CD14-positive monocyte (primary cell): ENCODE results near the gene ENDOG. TPM values are rescaled to one million over a fixed set of nuclear protein-coding genes. Genes with fewer than 3 reads are reported as not detected.
A peak's percentile ranks its signal among the peaks of the same experiment; 100 is the strongest.

Source experiments
- DNase-seq, 3 donors: peaks; one replicate each; pipeline ENCODE4 v3.0.0-alpha.2; 2011 to 2022
- H2AFZ ChIP-seq: 2 replicates; pipeline ENCODE4 v1.6.0; 2012; ENCODE audit warnings: mild to moderate bottlenecking, low read depth, low read length, inconsistent platforms; ENCODE audit not compliant: insufficient read depth, poor library complexity, severe bottlenecking
- H3K27ac ChIP-seq, 2 donors: 1 replicate in 1 of 2; 2 replicates in 1 of 2; pipeline ENCODE4 v1.5.1; 2012 to 2013; ENCODE audit warnings: low read length in 2 of 2, control low read depth in 1 of 2, inconsistent platforms in 1 of 2, low read depth in 1 of 2, mild to moderate bottlenecking in 1 of 2
- H3K27me3 ChIP-seq, 2 donors: one replicate each; pipeline versions ENCODE4 v1.6.0 to v1.6.1; 2011 to 2013; ENCODE audit warnings: low read length in 2 of 2; ENCODE audit not compliant: control insufficient read depth in 2 of 2, insufficient read depth in 2 of 2
- H3K36me3 ChIP-seq, 2 donors: replicated peaks in 1 of 2; 1 replicate in 1 of 2; 2 replicates in 1 of 2; pipeline versions ENCODE4 v1.5.1 to v1.6.1; 2012 to 2013; ENCODE audit warnings: low read length in 2 of 2, control low read depth in 1 of 2, inconsistent platforms in 1 of 2, mild to moderate bottlenecking in 1 of 2; ENCODE audit not compliant: insufficient read depth in 2 of 2, control insufficient read depth in 1 of 2
- H3K4me1 ChIP-seq, 2 donors: 1 replicate in 1 of 2; 2 replicates in 1 of 2; pipeline versions ENCODE4 v1.5.1 to v1.6.1; 2012 to 2013; ENCODE audit warnings: low read length in 2 of 2, control low read depth in 1 of 2, inconsistent platforms in 1 of 2, mild to moderate bottlenecking in 1 of 2, moderate library complexity in 1 of 2; ENCODE audit not compliant: insufficient read depth in 2 of 2, control insufficient read depth in 1 of 2
- H3K4me2 ChIP-seq: replicated peaks from 2 replicates; pipeline ENCODE3; 2012; ENCODE audit warnings: low read length, moderate library complexity, mild to moderate bottlenecking; ENCODE audit not compliant: poor library complexity, severe bottlenecking; ENCODE audit errors: extremely low read depth
- H3K4me3 ChIP-seq, 3 experiments: fragments of 200-600 bp in 1 of 3; sonication (generic) in 1 of 3; replicated peaks in 1 of 3; 1 replicate in 2 of 3; 2 replicates in 1 of 3; pipeline ENCODE4 v1.5.1; 2011 to 2013; ENCODE audit warnings: low read length in 3 of 3, mild to moderate bottlenecking in 3 of 3, control low read depth in 2 of 3, low read depth in 2 of 3, inconsistent platforms in 1 of 3, moderate library complexity in 1 of 3
- H3K79me2 ChIP-seq: 2 replicates; pipeline ENCODE4 v1.6.0; 2012; ENCODE audit warnings: mild to moderate bottlenecking, control low read depth, inconsistent platforms, low read length, moderate library complexity; ENCODE audit not compliant: insufficient read depth
- H3K9ac ChIP-seq: 2 replicates; pipeline ENCODE4 v1.6.0; 2017; ENCODE audit warnings: low read length, mild to moderate bottlenecking; ENCODE audit not compliant: insufficient read depth, poor library complexity, severe bottlenecking
- H3K9me3 ChIP-seq, 2 donors: replicated peaks in 1 of 2; 1 replicate in 1 of 2; 2 replicates in 1 of 2; pipeline versions ENCODE4 v1.5.1 to v1.6.1; 2012 to 2013; ENCODE audit warnings: low read length in 2 of 2, control low read depth in 1 of 2; ENCODE audit not compliant: control insufficient read depth in 1 of 2, insufficient read depth in 1 of 2
- H4K20me1 ChIP-seq: 2 replicates; pipeline ENCODE4 v1.6.0; 2012; ENCODE audit warnings: mild to moderate bottlenecking, low read length, control low read depth, moderate library complexity; ENCODE audit not compliant: insufficient read depth
- H3K27ac Mint-ChIP-seq, 7 donors: one replicate each; pipeline ENCODE4 v1.8.0; 2020; ENCODE audit warnings: mild to moderate bottlenecking in 7 of 7, mixed read lengths in 7 of 7, moderate library complexity in 6 of 7, inconsistent platforms in 2 of 7
- H3K27me3 Mint-ChIP-seq, 3 donors: one replicate each; pipeline ENCODE4 v1.8.0; 2021 to 2022; ENCODE audit warnings: low read depth in 3 of 3, mild to moderate bottlenecking in 3 of 3, mixed read lengths in 3 of 3, moderate library complexity in 3 of 3, inconsistent platforms in 1 of 3
- H3K36me3 Mint-ChIP-seq, 2 donors: one replicate each; pipeline ENCODE4 v1.8.0; 2020; ENCODE audit warnings: mixed read lengths in 2 of 2, inconsistent platforms in 1 of 2, mild to moderate bottlenecking in 1 of 2
- H3K4me1 Mint-ChIP-seq: one replicate; pipeline ENCODE4 v1.8.0; 2020; ENCODE audit warnings: mild to moderate bottlenecking, mixed read lengths
- H3K4me3 Mint-ChIP-seq, 2 donors: one replicate each; pipeline ENCODE4 v1.8.0; 2020; ENCODE audit warnings: mild to moderate bottlenecking in 2 of 2, mixed read lengths in 2 of 2, moderate library complexity in 1 of 2
- H3K9me3 Mint-ChIP-seq, 7 donors: one replicate each; pipeline ENCODE4 v1.8.0; 2020 to 2022; ENCODE audit warnings: mixed read lengths in 7 of 7, mild to moderate bottlenecking in 6 of 7, moderate library complexity in 6 of 7, inconsistent platforms in 2 of 7
- WGBS: methylation state at CpG from one replicate; pipeline ENCODE4 v1.1.5; 2013; ENCODE audit warnings: missing lambda C conversion rate; ENCODE audit not compliant: insufficient coverage; 5-methylcytosine and 5-hydroxymethylcytosine counted together
- intact Hi-C, 2 donors: fragments of 100-400 bp; cut with micrococcal nuclease; formaldehyde crosslinking; loops; one replicate each; pipeline versions ENCODE4 v1.15.0 to v1.15.1; 2023
- polyA plus RNA-seq, 3 donors: library from polyadenylated mRNA; depleted of rRNA in 1 of 3; unstranded in 2 of 3; stranded (reverse) in 1 of 3; fragments of 300-500 nt in 2 of 3; fragments of >200 nt in 1 of 3; fragmentation: Illumina TruSeq in 2 of 3; gene quantifications; 1 replicate in 2 of 3; 2 replicates in 1 of 3; pipeline ENCODE4 v1.2.3, GENCODE V29; 2012 to 2021
- TF ChIP-seq, protein P1 (sequence below): fragments of 200-600 bp; IDR thresholded peaks from one replicate; pipeline ENCODE4 v1.8.0; 2022; ENCODE audit warnings: antibody characterized with exemption, mild to moderate bottlenecking

ENDOG gene
- polyA plus RNA-seq, 3 donors = 7.2 to 24.6 (median 13.0) TPM

DNA sequence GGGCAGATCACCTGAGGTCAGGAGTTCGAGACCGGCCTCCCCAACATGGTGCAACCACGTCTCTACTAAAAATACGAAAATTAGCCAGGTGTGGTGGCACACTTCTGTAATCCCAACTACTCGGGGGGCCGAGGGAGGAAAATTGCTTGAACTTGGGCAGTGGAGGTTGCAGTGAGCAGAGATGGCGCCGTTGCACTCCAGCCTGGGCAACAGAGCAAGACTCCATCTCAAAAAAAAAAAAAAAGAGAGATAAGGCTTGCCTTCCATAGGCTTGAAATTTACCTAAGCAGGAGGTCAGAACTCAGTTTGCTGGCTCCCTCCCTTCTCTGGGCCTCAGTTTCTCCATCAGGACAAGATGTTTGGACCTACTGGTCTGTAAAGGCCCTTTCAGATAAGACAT is 10.0 kb downstream of the ENDOG start:
- Histone ChIP-seq H3K27ac (no peak overlapping the region), H3K27me3 (no peaks in the 10 kb centered on the region), H3K9ac (no peak overlapping the region), H3K79me2 (peaks cover 12% of the 10 kb centered on the region), H3K4me3 (peak overlapping the region in 1 of 3 experiments; percentile 97), H3K4me2 (no peak overlapping the region), H2AFZ (no peak overlapping the region), H3K4me1 (peaks cover 15 to 22% of the 10 kb centered on the region in 2 donors), H4K20me1 (no peaks in the 10 kb centered on the region), H3K9me3 (no peaks in the 10 kb centered on the region), H3K36me3 (peaks cover 38 to 45% of the 10 kb centered on the region in 2 donors)
- Mint-ChIP-seq H3K27ac (no peak overlapping the region), H3K4me1 (peaks cover 15% of the 10 kb centered on the region), H3K27me3 (peaks cover 0 to 4% (median 0%) of the 10 kb centered on the region in 3 donors), H3K36me3 (peaks cover 30 to 49% of the 10 kb centered on the region in 2 donors), H3K9me3 (no peaks in the 10 kb centered on the region), H3K4me3 (peak overlapping the region in 1 of 2 donors; percentile 47)
- 92% methylated on average over 2 of the region's 8 CpGs for WGBS
- intact Hi-C loops = no loop called here
- TF ChIP-seq, protein P1, sequence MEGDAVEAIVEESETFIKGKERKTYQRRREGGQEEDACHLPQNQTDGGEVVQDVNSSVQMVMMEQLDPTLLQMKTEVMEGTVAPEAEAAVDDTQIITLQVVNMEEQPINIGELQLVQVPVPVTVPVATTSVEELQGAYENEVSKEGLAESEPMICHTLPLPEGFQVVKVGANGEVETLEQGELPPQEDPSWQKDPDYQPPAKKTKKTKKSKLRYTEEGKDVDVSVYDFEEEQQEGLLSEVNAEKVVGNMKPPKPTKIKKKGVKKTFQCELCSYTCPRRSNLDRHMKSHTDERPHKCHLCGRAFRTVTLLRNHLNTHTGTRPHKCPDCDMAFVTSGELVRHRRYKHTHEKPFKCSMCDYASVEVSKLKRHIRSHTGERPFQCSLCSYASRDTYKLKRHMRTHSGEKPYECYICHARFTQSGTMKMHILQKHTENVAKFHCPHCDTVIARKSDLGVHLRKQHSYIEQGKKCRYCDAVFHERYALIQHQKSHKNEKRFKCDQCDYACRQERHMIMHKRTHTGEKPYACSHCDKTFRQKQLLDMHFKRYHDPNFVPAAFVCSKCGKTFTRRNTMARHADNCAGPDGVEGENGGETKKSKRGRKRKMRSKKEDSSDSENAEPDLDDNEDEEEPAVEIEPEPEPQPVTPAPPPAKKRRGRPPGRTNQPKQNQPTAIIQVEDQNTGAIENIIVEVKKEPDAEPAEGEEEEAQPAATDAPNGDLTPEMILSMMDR = no peak
- no peak for DNase-seq

DNA sequence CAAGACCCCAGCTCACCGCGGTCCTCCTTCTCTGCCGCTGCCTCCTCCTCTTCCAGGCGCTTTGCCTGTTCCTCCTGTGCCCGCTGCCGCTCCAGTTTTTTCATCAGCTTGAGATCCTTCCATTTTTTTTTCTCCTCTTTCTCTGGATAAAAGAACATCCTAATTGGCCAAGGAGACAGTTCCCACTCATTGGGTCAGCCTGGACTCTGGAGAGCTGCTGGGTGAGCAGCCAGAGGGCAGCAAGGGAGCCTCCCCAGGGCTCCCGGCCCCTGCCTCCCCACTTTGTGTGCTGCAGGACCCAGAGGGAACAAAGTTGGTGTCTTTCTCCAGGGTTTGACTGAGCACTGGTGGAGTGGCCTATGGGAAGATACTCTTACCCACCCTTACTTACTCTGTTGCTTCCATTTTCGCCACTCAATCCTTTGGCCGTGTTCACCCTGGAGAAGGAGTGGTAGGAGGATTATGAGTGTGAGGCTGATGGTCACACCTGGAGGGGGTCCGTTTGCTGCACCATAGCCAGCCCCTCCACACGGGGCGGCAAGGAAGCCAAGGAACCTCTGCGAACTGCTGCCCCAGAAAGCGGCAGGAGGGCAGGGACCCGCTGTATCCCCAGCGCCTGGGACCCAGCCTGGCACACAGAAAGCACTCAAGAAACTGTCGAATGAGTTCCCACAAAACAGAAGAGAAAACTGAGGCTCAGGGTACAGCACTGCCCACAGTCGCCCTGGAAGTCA is 10.6 kb downstream of the ENDOG start:
- H4K20me1 ChIP-seq = no peaks in the 10 kb centered on the region
- peak overlapping the region in 1 of 2 donors; percentile 82 for H3K27ac ChIP-seq
- peaks cover 31 to 39% of the 10 kb centered on the region in 2 donors for H3K36me3 ChIP-seq
- peak overlapping the region; percentile 86 for H3K9ac ChIP-seq
- H2AFZ ChIP-seq = peak overlapping the region; percentile 99
- no peaks in the 10 kb centered on the region for H3K9me3 Mint-ChIP-seq
- H3K27me3 ChIP-seq = no peaks in the 10 kb centered on the region
- H3K4me1 Mint-ChIP-seq = peaks cover 15% of the 10 kb centered on the region
- peaks cover 12% of the 10 kb centered on the region for H3K79me2 ChIP-seq
- TF ChIP-seq, protein P1 = no peak
- intact Hi-C loops = no loop called here
- peaks cover 0 to 4% (median 0%) of the 10 kb centered on the region in 3 donors for H3K27me3 Mint-ChIP-seq
- peak overlapping the region; percentile 81 to 97 (median 82) for H3K4me3 ChIP-seq
- H3K4me1 ChIP-seq = peaks cover 15 to 22% of the 10 kb centered on the region in 2 donors
- no peaks in the 10 kb centered on the region for H3K9me3 ChIP-seq
- peak overlapping the region; percentile 84 to 91 for H3K4me3 Mint-ChIP-seq
- WGBS = 41% methylated on average over 16 of the region's 18 CpGs
- peaks cover 29 to 43% of the 10 kb centered on the region in 2 donors for H3K36me3 Mint-ChIP-seq
- no peak for DNase-seq
- peak overlapping the region; percentile 10 to 93 (median 83) for H3K27ac Mint-ChIP-seq
- peak overlapping the region; percentile 87 for H3K4me2 ChIP-seq
